ENCODE measurements around the gene DDX52.

The DDX52 gene

GRCh38 chr17:37667039-37667438, 23.8 kb upstream of the DDX52 start:
- H3K27ac ChIP-seq: no peak overlapping the region
- TF ChIP-seq CTCF (IDR thresholded peaks at IDR 0.05) (no peak), ZFX (IDR thresholded peaks at IDR 0.05; ENCODE audit: borderline replicate concordance) (no peak)

- TF ChIP-seq ZFX (IDR thresholded peaks at IDR 0.05; ENCODE audit: borderline replicate concordance) (no peak), CTCF (IDR thresholded peaks at IDR 0.05) (no peak)
- no peak overlapping the region for H3K27ac ChIP-seq
These were observed 21.0 kb upstream of the DDX52 start for GRCh38 chr17:37664214-37664613.

GRCh38 chr17:37662353-37662752, 19.1 kb upstream of the DDX52 start:
- no peak overlapping the region for H3K27ac ChIP-seq
- no peak for TF ChIP-seq CTCF (IDR thresholded peaks at IDR 0.05)
- no peak for TF ChIP-seq ZFX (IDR thresholded peaks at IDR 0.05; ENCODE audit: borderline replicate concordance)

- H3K27ac ChIP-seq: no peak overlapping the region
- TF ChIP-seq CTCF (IDR thresholded peaks at IDR 0.05): no peak
- TF ChIP-seq ZFX (IDR thresholded peaks at IDR 0.05; ENCODE audit: borderline replicate concordance): no peak
These were observed 18.3 kb upstream of the DDX52 start for GRCh38 chr17:37661400-37662014.

DNA sequence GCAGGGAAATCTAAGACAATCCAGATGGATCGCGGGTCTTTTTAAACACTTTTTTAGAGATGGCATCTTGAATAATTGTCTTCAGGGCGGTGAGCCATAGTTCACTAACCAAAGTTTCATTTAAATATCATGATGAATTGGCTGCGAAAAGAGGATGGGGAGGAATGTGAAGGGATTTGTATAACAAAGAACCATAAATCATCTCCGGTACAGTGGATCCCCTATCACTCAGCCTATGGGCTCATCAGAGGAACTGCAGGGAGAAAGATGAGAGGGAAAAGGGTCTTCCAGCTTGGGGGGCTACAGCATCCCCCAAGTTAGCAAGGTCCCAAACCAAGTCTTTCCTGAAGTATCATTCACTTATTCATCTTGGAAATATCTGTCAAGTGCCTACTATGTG, 16.7 kb upstream of the DDX52 start:
- no peak overlapping the region for H3K27ac ChIP-seq
- TF ChIP-seq CTCF (IDR thresholded peaks at IDR 0.05) (no peak), ZFX (IDR thresholded peaks at IDR 0.05; ENCODE audit: borderline replicate concordance) (no peak)

DNA sequence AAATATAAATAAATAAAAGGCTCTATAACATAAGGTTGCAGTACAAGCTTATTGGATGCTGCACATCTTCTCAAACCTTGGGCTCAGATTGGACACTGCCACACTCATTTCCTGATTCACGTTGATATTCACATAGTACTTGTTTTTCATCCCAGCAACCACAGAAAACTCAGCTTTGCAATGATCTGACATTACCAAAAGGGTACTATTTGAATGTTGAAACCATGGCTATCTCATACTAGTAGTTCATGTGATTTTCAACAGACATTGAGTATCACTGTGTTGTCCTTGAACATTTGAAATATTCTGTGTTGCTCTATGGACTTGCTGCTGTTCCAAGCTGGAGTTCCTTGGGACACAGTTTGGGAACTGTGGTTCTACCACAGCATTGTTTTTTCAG, 14.0 kb upstream of the DDX52 start:
- H3K27ac ChIP-seq: no peak overlapping the region
- TF ChIP-seq ZFX (IDR thresholded peaks at IDR 0.05; ENCODE audit: borderline replicate concordance) (no peak), CTCF (IDR thresholded peaks at IDR 0.05) (no peak)

DNA sequence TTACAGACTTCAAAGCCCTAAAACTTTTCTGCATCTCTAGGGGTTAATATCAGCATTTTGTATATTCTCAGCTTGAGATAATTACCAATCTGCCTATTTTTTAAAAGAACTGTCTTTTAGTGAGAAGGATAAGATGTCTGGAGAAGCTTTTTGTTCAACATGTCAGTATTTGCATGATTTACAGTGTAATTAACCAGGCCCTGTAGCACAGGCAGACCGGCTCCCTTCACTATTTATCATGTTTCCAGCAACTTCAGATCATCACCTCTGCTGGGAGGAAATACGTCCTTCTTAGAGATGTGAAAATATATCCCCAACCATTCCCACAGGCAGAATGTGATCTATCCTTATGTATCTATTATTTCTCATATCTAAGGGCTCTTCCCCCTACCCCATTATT, 8.6 kb upstream of the DDX52 start:
- H3K27ac ChIP-seq: no peak overlapping the region
- TF ChIP-seq CTCF (IDR thresholded peaks at IDR 0.05) (no peak), ZFX (IDR thresholded peaks at IDR 0.05; ENCODE audit: borderline replicate concordance) (no peak)

Measured in 22Rv1 (cell line).